Measurements from ENCODE around the gene TBC1D30.

TBC1D30 gene

DNA sequence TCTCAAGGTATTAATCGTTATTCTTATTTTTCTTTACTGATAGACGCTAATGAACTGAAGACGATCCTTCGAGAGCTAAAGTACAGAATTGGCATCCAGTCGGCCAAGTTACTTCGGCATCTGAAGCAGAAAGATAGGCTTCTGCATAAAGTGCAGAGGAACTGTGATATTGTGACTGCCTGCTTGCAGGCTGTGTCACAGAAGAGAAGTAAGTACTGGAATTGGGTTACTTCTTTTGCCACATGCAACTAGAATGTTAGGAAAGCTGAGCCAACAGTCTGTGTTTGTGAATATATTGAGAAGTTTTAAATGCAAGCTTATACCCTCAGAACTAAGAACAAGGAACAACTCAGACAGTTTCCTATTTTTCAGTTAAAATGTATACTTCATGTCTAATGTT lies 38.6 kb upstream of the TBC1D30 start:
- Histone ChIP-seq H2AFZ (ENCODE audit: low read depth, low read length) (no peak overlapping the region), H3K36me3 (replicated peaks; ENCODE audit: low read depth, low read length) (no peaks in the 10 kb centered on the region)
- TF ChIP-seq, protein P1, sequence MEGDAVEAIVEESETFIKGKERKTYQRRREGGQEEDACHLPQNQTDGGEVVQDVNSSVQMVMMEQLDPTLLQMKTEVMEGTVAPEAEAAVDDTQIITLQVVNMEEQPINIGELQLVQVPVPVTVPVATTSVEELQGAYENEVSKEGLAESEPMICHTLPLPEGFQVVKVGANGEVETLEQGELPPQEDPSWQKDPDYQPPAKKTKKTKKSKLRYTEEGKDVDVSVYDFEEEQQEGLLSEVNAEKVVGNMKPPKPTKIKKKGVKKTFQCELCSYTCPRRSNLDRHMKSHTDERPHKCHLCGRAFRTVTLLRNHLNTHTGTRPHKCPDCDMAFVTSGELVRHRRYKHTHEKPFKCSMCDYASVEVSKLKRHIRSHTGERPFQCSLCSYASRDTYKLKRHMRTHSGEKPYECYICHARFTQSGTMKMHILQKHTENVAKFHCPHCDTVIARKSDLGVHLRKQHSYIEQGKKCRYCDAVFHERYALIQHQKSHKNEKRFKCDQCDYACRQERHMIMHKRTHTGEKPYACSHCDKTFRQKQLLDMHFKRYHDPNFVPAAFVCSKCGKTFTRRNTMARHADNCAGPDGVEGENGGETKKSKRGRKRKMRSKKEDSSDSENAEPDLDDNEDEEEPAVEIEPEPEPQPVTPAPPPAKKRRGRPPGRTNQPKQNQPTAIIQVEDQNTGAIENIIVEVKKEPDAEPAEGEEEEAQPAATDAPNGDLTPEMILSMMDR (IDR thresholded peaks at IDR 0.05; ENCODE audit: low read depth, low read length): no peak
- TF ChIP-seq EZH2phosphoT487 (IDR thresholded peaks at IDR 0.05; ENCODE audit: low read depth): no peak

DNA sequence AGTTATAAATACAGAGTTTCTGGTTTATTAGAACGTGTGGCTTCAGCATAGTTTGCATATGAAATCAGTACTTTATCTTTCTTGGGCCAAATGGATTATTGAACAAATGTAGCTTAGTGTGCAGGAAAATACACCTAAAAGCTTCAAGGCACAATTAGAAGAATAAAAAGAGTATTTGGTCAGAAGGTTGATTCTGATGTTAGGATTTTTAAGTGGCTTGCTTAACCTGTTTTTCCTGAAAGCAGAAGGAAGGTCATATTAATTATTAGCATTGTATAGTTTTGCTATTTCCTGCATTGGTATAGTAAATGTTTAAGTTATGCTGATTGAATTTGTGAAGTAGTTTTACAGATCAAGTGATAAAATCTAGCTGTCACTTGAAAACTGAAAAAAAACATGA lies 34.3 kb upstream of the TBC1D30 start:
- Histone ChIP-seq H3K4me2 (ENCODE audit: low read length) (no peak overlapping the region), H3K4me3 (ENCODE audit: low read length) (no peak overlapping the region), H3K27ac (ENCODE audit: low read length) (no peak overlapping the region), H4K20me1 (ENCODE audit: insufficient read depth, low read length) (no peaks in the 10 kb centered on the region), H3K9ac (ENCODE audit: low read length) (no peak overlapping the region), H3K79me2 (ENCODE audit: low read length) (no peaks in the 10 kb centered on the region), H3K36me3 (replicated peaks; ENCODE audit: low read depth, low read length) (no peaks in the 10 kb centered on the region), H3K27me3 (ENCODE audit: low read depth, low read length) (no peaks in the 10 kb centered on the region), H3K4me1 (ENCODE audit: low read length) (no peaks in the 10 kb centered on the region), H2AFZ (ENCODE audit: low read depth, low read length) (no peak overlapping the region), H3K9me3 (ENCODE audit: insufficient read depth, low read length) (no peaks in the 10 kb centered on the region)
- TF ChIP-seq, protein P1 (IDR thresholded peaks at IDR 0.05; ENCODE audit: low read depth, low read length): no peak

More for the DNA sequence above, 38.6 kb upstream of the TBC1D30 start:
- no peaks in the 10 kb centered on the region for H3K27me3 ChIP-seq (ENCODE audit: low read depth, low read length)
- H3K4me2 ChIP-seq (ENCODE audit: low read length): no peak overlapping the region
- H4K20me1 ChIP-seq (ENCODE audit: insufficient read depth, low read length): no peaks in the 10 kb centered on the region
- no peaks in the 10 kb centered on the region for H3K79me2 ChIP-seq (ENCODE audit: low read length)
- peaks cover 11% of the 10 kb centered on the region for H3K4me1 ChIP-seq (ENCODE audit: low read length)
- no peak overlapping the region for H3K4me3 ChIP-seq (ENCODE audit: low read length)
- H3K9me3 ChIP-seq (ENCODE audit: insufficient read depth, low read length): no peaks in the 10 kb centered on the region
- no peak overlapping the region for H3K9ac ChIP-seq (ENCODE audit: low read length)
- H3K27ac ChIP-seq (ENCODE audit: low read length): no peak overlapping the region

GRCh38 chr12:64791036-64791435 lies 33.4 kb upstream of the TBC1D30 start:
- TF ChIP-seq, protein P1 (IDR thresholded peaks at IDR 0.05; ENCODE audit: low read depth, low read length): no peak
- no peak for TF ChIP-seq EZH2phosphoT487 (IDR thresholded peaks at IDR 0.05; ENCODE audit: low read depth)
- Histone ChIP-seq H4K20me1 (ENCODE audit: insufficient read depth, low read length) (no peaks in the 10 kb centered on the region), H3K27me3 (ENCODE audit: low read depth, low read length) (no peaks in the 10 kb centered on the region), H2AFZ (ENCODE audit: low read depth, low read length) (no peak overlapping the region), H3K9me3 (ENCODE audit: insufficient read depth, low read length) (no peaks in the 10 kb centered on the region), H3K36me3 (replicated peaks; ENCODE audit: low read depth, low read length) (no peaks in the 10 kb centered on the region), H3K27ac (ENCODE audit: low read length) (no peak overlapping the region), H3K79me2 (ENCODE audit: low read length) (no peaks in the 10 kb centered on the region), H3K4me3 (ENCODE audit: low read length) (no peak overlapping the region), H3K4me1 (ENCODE audit: low read length) (peaks cover 1% of the 10 kb centered on the region; the same call in 1 of the 2 replicates), H3K9ac (ENCODE audit: low read length) (no peak overlapping the region), H3K4me2 (ENCODE audit: low read length) (no peak overlapping the region)

DNA sequence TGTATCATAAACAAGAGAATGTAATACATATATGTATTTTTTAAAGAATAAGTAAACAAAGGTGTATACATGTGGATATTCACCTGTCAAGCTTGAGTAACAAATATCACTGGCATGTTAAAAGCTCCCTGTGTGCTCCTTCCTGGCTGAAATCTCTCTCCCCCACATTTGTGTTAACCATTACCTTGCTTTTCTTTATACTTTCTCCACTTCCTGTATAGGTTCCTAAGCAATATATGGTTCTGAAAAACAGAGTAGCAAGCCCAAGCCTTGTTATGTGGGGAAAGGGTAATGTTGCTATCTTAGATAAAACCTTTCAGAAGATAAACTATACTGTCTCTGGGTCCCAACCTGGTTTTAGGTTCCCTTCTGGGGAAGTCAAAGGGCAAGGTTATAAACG lies 32.3 kb upstream of the TBC1D30 start:
- H4K20me1 ChIP-seq (ENCODE audit: insufficient read depth, low read length): no peaks in the 10 kb centered on the region
- no peak overlapping the region for H3K4me3 ChIP-seq (ENCODE audit: low read length)
- H3K9me3 ChIP-seq (ENCODE audit: insufficient read depth, low read length): no peaks in the 10 kb centered on the region
- no peaks in the 10 kb centered on the region for H3K36me3 ChIP-seq (replicated peaks; ENCODE audit: low read depth, low read length)
- H3K9ac ChIP-seq (ENCODE audit: low read length): no peak overlapping the region
- H2AFZ ChIP-seq (ENCODE audit: low read depth, low read length): peak overlapping the region; percentile 49; the same call in 1 of the 2 replicates
- TF ChIP-seq EZH2phosphoT487 (IDR thresholded peaks at IDR 0.05; ENCODE audit: low read depth): no peak
- TF ChIP-seq, protein P1 (IDR thresholded peaks at IDR 0.05; ENCODE audit: low read depth, low read length): no peak
- H3K4me1 ChIP-seq (ENCODE audit: low read length): peaks cover 6% of the 10 kb centered on the region
- H3K27me3 ChIP-seq (ENCODE audit: low read depth, low read length): no peaks in the 10 kb centered on the region
- no peaks in the 10 kb centered on the region for H3K79me2 ChIP-seq (ENCODE audit: low read length)
- H3K4me2 ChIP-seq (ENCODE audit: low read length): no peak overlapping the region
- H3K27ac ChIP-seq (ENCODE audit: low read length): no peak overlapping the region

All from OCI-LY3 (cell line).